ENCODE measurements around the gene MBNL1. TPM values are rescaled to one million over a fixed set of nuclear protein-coding genes. Genes with fewer than 3 reads are reported as not detected.

MBNL1 gene
- total RNA-seq, 1 donor from 2014 or later, result 311 TPM

- no peak overlapping the region for H3K27ac ChIP-seq
- peaks cover 39% of the 10 kb centered on the region for H3K4me1 ChIP-seq
- TF ChIP-seq POLR2AphosphoS5 (IDR thresholded peaks at IDR 0.05; ENCODE audit: insufficient read depth in 1 of 2, low read depth in 1 of 2), result no peak
- no peak for TF ChIP-seq POLR2A (IDR thresholded peaks at IDR 0.05)
- TF ChIP-seq CTCF (IDR thresholded peaks at IDR 0.05), result no peak
- H3K27me3 ChIP-seq, result no peaks in the 10 kb centered on the region
- H3K4me3 ChIP-seq, result no peak overlapping the region
- no peaks in the 10 kb centered on the region for H3K36me3 ChIP-seq
- no peaks in the 10 kb centered on the region for H3K9me3 ChIP-seq
- no peak for DNase-seq (ENCODE audit: extremely low spot score in 2 of 2)
- intact Hi-C loops (cut with DNase I), result no loop called here
Measured at GRCh38 chr3:152260026-152260425, 8.7 kb upstream of the MBNL1 start.

- no peaks in the 10 kb centered on the region for H3K36me3 ChIP-seq
- H3K27me3 ChIP-seq, result no peaks in the 10 kb centered on the region
- peaks cover 40% of the 10 kb centered on the region for H3K4me1 ChIP-seq
- H3K27ac ChIP-seq, result no peak overlapping the region
- TF ChIP-seq POLR2AphosphoS5 (IDR thresholded peaks at IDR 0.05; ENCODE audit: insufficient read depth in 1 of 2, low read depth in 1 of 2), result no peak
- TF ChIP-seq CTCF (IDR thresholded peaks at IDR 0.05), result no peak
- no peak for TF ChIP-seq POLR2A (IDR thresholded peaks at IDR 0.05)
- intact Hi-C loops (cut with DNase I), result no loop called here
- H3K4me3 ChIP-seq, result no peak overlapping the region
- DNase-seq (ENCODE audit: extremely low spot score in 2 of 2), result no peak
- H3K9me3 ChIP-seq, result no peaks in the 10 kb centered on the region
Measured at GRCh38 chr3:152260529-152260928, 8.2 kb upstream of the MBNL1 start.

GRCh38 chr3:152261329-152261728 lies 7.4 kb upstream of the MBNL1 start:
- Histone ChIP-seq H3K27me3 (no peaks in the 10 kb centered on the region), H3K4me1 (peaks cover 45% of the 10 kb centered on the region), H3K4me3 (no peak overlapping the region), H3K27ac (no peak overlapping the region), H3K36me3 (no peaks in the 10 kb centered on the region), H3K9me3 (no peaks in the 10 kb centered on the region)
- TF ChIP-seq POLR2AphosphoS5 (IDR thresholded peaks at IDR 0.05; ENCODE audit: insufficient read depth in 1 of 2, low read depth in 1 of 2) (no peak), POLR2A (IDR thresholded peaks at IDR 0.05) (no peak), CTCF (IDR thresholded peaks at IDR 0.05) (no peak)
- intact Hi-C loops (cut with DNase I), result no loop called here
- no peak for DNase-seq (ENCODE audit: extremely low spot score in 2 of 2)

- DNase-seq (ENCODE audit: extremely low spot score in 2 of 2), result no peak
- Histone ChIP-seq H3K9me3 (no peaks in the 10 kb centered on the region), H3K27me3 (no peaks in the 10 kb centered on the region), H3K36me3 (no peaks in the 10 kb centered on the region), H3K4me1 (peaks cover 44% of the 10 kb centered on the region), H3K4me3 (no peak overlapping the region), H3K27ac (no peak overlapping the region)
- TF ChIP-seq CTCF (IDR thresholded peaks at IDR 0.05) (no peak), POLR2A (IDR thresholded peaks at IDR 0.05) (no peak), POLR2AphosphoS5 (IDR thresholded peaks at IDR 0.05; ENCODE audit: insufficient read depth in 1 of 2, low read depth in 1 of 2) (no peak)
- intact Hi-C loops (cut with DNase I), result no loop called here
Measured at GRCh38 chr3:152263711-152264110, 5.0 kb upstream of the MBNL1 start.

GRCh38 chr3:152264378-152264777 lies 4.4 kb upstream of the MBNL1 start:
- TF ChIP-seq POLR2A (IDR thresholded peaks at IDR 0.05), result no peak
- Histone ChIP-seq H3K36me3 (no peaks in the 10 kb centered on the region), H3K9me3 (no peaks in the 10 kb centered on the region), H3K4me1 (peaks cover 38% of the 10 kb centered on the region), H3K27ac (no peak overlapping the region), H3K27me3 (no peaks in the 10 kb centered on the region), H3K4me3 (no peak overlapping the region)
- DNase-seq (ENCODE audit: extremely low spot score in 2 of 2), result no peak
- intact Hi-C loops (cut with DNase I), result no loop called here

All from vagina (tissue), 2 donors.